GM12873 (cell line): ENCODE results near the gene AKR1B15.

Experiments
- CTCF ChIP-seq: IDR thresholded peaks from 2 replicates; pipeline ENCODE4 v1.5.1; 2012; ENCODE audit warnings: low read depth, mild to moderate bottlenecking, moderate library complexity, low read length, control low read depth; ENCODE audit not compliant: insufficient read depth; ENCODE audit errors: missing control alignments

Gene AKR1B15

DNA sequence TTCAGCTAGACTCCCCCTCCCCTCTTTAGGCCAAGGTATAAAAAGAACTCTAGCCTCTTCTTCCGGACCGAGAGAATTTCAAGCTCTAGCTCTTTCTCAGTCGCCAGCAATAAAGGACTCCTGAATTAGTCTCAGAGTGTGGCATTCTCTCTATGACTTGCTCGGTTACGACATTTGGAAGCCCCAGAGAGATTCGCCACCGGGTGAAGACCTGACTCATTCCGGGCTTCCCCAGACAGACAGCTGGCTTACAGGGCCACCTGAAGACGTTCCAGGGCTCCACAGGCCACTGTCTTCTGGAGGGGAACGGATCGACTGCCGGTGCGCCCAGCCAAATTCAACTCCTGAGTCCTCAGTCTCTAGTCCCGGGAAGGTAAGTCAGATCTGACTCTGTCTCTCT lies at the start of gene AKR1B15:
Gene AKR1B15 (plus strand): TSS at position 234 of the 400 bp plus-strand sequence. CDS start 15,510 bp downstream, outside the sequence.
- TF ChIP-seq CTCF = no peak

GRCh38 chr7:134500406-134500805 lies 48.5 kb upstream of the AKR1B15 start:
- TF ChIP-seq CTCF = no peak

DNA sequence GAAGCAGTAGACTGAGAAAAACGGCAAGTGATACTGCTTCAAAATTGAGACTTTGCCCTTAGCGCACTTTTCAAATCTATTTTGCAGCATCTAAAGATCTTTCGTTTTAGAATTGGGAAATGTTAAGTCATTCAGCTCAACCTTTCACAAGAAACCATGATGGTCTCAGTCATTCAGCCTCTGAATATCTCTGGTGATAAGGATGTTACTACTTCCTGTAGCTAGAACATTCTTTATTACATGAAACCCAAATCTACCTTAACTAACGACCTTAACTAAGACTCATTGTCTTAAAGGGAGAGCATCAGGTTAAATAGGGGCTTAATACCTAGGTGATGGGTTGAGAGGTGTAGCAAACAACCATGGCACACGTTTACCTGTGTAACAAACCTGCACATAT lies 47.9 kb upstream of the AKR1B15 start:
- no peak for TF ChIP-seq CTCF

DNA sequence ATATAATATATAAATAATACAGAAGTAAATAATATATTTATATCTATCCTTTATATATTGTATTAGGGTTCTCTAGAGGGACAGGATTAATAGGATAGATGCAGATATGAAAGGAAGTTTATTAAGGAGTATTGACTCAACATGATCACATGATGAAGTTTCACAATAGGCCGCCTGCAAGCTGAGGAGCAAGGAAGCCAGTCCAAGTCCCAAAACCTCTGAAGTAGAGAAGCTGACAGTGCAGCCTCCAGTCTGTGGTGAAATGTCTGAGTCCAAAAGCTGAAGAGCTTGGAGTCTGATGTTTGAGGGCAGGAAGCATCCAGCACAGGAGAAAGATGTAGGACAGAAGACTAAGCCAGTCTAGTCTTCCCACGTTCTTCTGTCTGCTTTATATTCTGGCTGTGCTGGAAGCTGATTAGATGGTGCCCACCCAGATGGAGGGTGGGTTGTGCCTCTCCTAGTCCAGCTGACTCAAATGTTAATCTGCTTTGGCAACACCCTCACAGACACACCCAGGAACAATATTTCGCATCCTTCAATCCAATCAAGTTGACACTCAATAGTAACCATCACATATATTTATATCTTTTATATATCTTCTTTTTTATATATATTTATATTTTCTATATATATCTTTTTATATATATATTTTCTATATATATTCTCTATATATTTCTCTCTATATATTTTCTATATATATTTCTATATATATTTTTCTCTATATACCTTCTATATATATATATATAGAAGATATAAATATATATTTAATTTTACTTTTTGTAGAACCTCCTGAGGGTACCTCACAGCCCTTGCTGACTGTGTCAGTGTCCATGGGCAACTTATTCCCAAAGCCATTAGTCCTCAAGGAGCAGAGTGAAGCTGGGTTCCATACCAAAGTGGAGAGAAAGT lies 46.2 kb upstream of the AKR1B15 start:
- TF ChIP-seq CTCF = no peak

- no peak for TF ChIP-seq CTCF
Measured at GRCh38 chr7:134504660-134505164, 44.2 kb upstream of the AKR1B15 start.

- no peak for TF ChIP-seq CTCF
Measured at GRCh38 chr7:134505856-134506255, 43.1 kb upstream of the AKR1B15 start.

- no peak for TF ChIP-seq CTCF
Measured at GRCh38 chr7:134509010-134509409, 39.9 kb upstream of the AKR1B15 start.
